IMR-90 (cell line): Measurements from ENCODE around the gene DOCK9. TPM values are rescaled to one million over a fixed set of nuclear protein-coding genes. Genes with fewer than 3 reads are reported as not detected.

Experiments
- ATAC-seq: fragments of 200-7000 bp; cut with Tn5 transposase; 2 replicates; pipeline ENCODE4 v1.9.1; 2020; ENCODE audit warnings: low read depth, mild to moderate bottlenecking, moderate library complexity
- BruUV-seq: library from RNA; stranded (reverse); fragments of 400-500 nt; replicated peaks from 2 replicates; lab custom pipeline; 2021; lab: Mats Ljungman, UMichigan
- CTCF ChIA-PET: fragments of 300-600 bp; formaldehyde crosslinking; extraction: SDS; loops from one replicate; lab custom pipeline; 2021; ENCODE audit warnings: antibody characterized with exemption; lab: Yijun Ruan, JAX
- POLR2A ChIA-PET: fragments of 300-600 bp; sonication (Branson Sonifier 250); formaldehyde crosslinking; loops from one replicate; lab custom pipeline; 2022; ENCODE audit warnings: antibody characterized with exemption; ENCODE audit not compliant: unreplicated experiment; lab: Charles Lee
- DNase-seq: peaks from one replicate; pipeline ENCODE4 v3.0.0; 2013
- H2AFZ ChIP-seq: replicated peaks from 2 replicates; pipeline ENCODE3; 2013; ENCODE audit warnings: low read length, mild to moderate bottlenecking; ENCODE audit not compliant: poor library complexity
- H2AK5ac ChIP-seq: 2 replicates; pipeline ENCODE4 v1.6.1; 2013; ENCODE audit warnings: low read depth, low read length, inconsistent platforms
- H2AK9ac ChIP-seq: replicated peaks from 2 replicates; pipeline ENCODE3; 2013; ENCODE audit warnings: mild to moderate bottlenecking, low read depth, low read length, moderate library complexity; ENCODE audit not compliant: poor library complexity
- H2BK120ac ChIP-seq: 2 replicates; pipeline ENCODE4 v1.6.1; 2013; ENCODE audit warnings: low read depth, low read length, inconsistent platforms
- H2BK15ac ChIP-seq: 3 replicates; pipeline ENCODE4 v1.6.1; 2013; ENCODE audit warnings: low read depth, low read length, inconsistent platforms
- H2BK20ac ChIP-seq: 2 replicates; pipeline ENCODE4 v1.6.1; 2013; ENCODE audit warnings: low read depth, mild to moderate bottlenecking, inconsistent platforms, low read length, moderate library complexity
- H2BK5ac ChIP-seq: 2 replicates; pipeline ENCODE4 v1.6.1; 2013; ENCODE audit warnings: mild to moderate bottlenecking, low read depth, low read length, inconsistent platforms; ENCODE audit not compliant: poor library complexity, severe bottlenecking
- H3K14ac ChIP-seq: replicated peaks from 2 replicates; pipeline ENCODE4 v1.6.1; 2013; ENCODE audit warnings: low read depth, low read length, inconsistent platforms
- H3K18ac ChIP-seq: 2 replicates; pipeline ENCODE4 v1.6.1; 2013; ENCODE audit warnings: low read depth, low read length, control low read depth
- H3K23ac ChIP-seq: 2 replicates; pipeline ENCODE4 v1.6.1; 2013; ENCODE audit warnings: low read depth, low read length, inconsistent platforms
- H3K27ac ChIP-seq: 2 replicates; pipeline ENCODE4 v1.5.1; 2013; ENCODE audit warnings: mild to moderate bottlenecking, control low read depth, low read length; ENCODE audit not compliant: insufficient read depth
- H3K27me3 ChIP-seq: 2 replicates; pipeline ENCODE4 v1.6.1; 2013; ENCODE audit warnings: low read length; ENCODE audit not compliant: control insufficient read depth, insufficient read depth
- H3K36me3 ChIP-seq: 2 replicates; pipeline ENCODE4 v1.6.1; 2013; ENCODE audit warnings: low read length, mixed read lengths; ENCODE audit not compliant: control insufficient read depth, insufficient read depth
- H3K4ac ChIP-seq: 2 replicates; pipeline ENCODE4 v1.6.1; 2013; ENCODE audit warnings: low read depth, low read length, inconsistent platforms
- H3K4me1 ChIP-seq: 2 replicates; pipeline ENCODE4 v1.6.1; 2013; ENCODE audit warnings: low read length, mixed read lengths; ENCODE audit not compliant: control insufficient read depth, insufficient read depth
- H3K4me2 ChIP-seq: 2 replicates; pipeline ENCODE4 v1.6.1; 2013; ENCODE audit warnings: low read depth, mild to moderate bottlenecking, control low read depth, low read length, moderate library complexity
- H3K4me3 ChIP-seq: 2 replicates; pipeline ENCODE4 v1.5.1; 2013; ENCODE audit warnings: low read depth, mild to moderate bottlenecking, control low read depth, low read length, moderate library complexity; ENCODE audit not compliant: insufficient read depth
- H3K56ac ChIP-seq: 2 replicates; pipeline ENCODE4 v1.6.1; 2013; ENCODE audit warnings: low read length, inconsistent platforms; ENCODE audit not compliant: insufficient read depth; ENCODE audit errors: extremely low read depth
- H3K79me1 ChIP-seq, 2 experiments: 2 replicates each; pipeline ENCODE4 v1.6.1; 2013; ENCODE audit warnings: low read length in 2 of 2, inconsistent platforms in 1 of 2, low read depth in 1 of 2
- H3K9ac ChIP-seq: 2 replicates; pipeline ENCODE4 v1.6.1; 2013; ENCODE audit warnings: low read depth, low read length, control low read depth
- H3K9me1 ChIP-seq: 2 replicates; pipeline ENCODE4 v1.6.1; 2013; ENCODE audit warnings: low read length, inconsistent platforms; ENCODE audit not compliant: insufficient read depth
- H3K9me3 ChIP-seq: 2 replicates; pipeline ENCODE4 v1.6.1; 2013; ENCODE audit warnings: low read length; ENCODE audit not compliant: control insufficient read depth, insufficient read depth
- H4K20me1 ChIP-seq: 2 replicates; pipeline ENCODE4 v1.6.1; 2013; ENCODE audit warnings: low read length, inconsistent platforms; ENCODE audit not compliant: insufficient read depth
- H4K5ac ChIP-seq: 2 replicates; pipeline ENCODE4 v1.6.1; 2013; ENCODE audit warnings: mild to moderate bottlenecking, low read depth, low read length, control low read depth
- H4K8ac ChIP-seq, 2 experiments: 2 replicates each; pipeline ENCODE4 v1.6.1; 2013; ENCODE audit warnings: low read depth in 2 of 2, low read length in 2 of 2, control low read depth in 1 of 2, inconsistent platforms in 1 of 2
- H4K91ac ChIP-seq: 2 replicates; pipeline ENCODE4 v1.6.1; 2013; ENCODE audit warnings: low read depth, low read length, inconsistent platforms; ENCODE audit not compliant: insufficient read depth
- BHLHE40 ChIP-seq: fragments of 150-350 bp; IDR thresholded peaks from 2 replicates; pipeline ENCODE4 v1.6.1; 2016; ENCODE audit warnings: mild to moderate bottlenecking, low read depth, low read length
- CEBPB ChIP-seq: IDR thresholded peaks from 2 replicates; pipeline ENCODE4 v1.6.1; 2012; ENCODE audit warnings: low read depth, low read length, improper control_type of control experiment
- CHD1 ChIP-seq: IDR thresholded peaks from 2 replicates; pipeline ENCODE4 v1.6.1; 2012; ENCODE audit warnings: low read depth, low read length, improper control_type of control experiment
- CTCF ChIP-seq: conservative IDR thresholded peaks from 2 replicates; pipeline ENCODE4 v1.5.1; 2012; ENCODE audit warnings: mild to moderate bottlenecking, low read depth, low read length, improper control_type of control experiment
- ELK1 ChIP-seq: fragments of 150-350 bp; IDR thresholded peaks from 2 replicates; pipeline ENCODE4 v1.6.1; 2016; ENCODE audit warnings: low read depth, mild to moderate bottlenecking, low read length, moderate library complexity, borderline replicate concordance
- FOS ChIP-seq: fragments of 150-350 bp; IDR thresholded peaks from 2 replicates; pipeline ENCODE4 v1.6.1; 2016; ENCODE audit warnings: low read depth, low read length
- MAFK ChIP-seq: IDR thresholded peaks from 2 replicates; pipeline ENCODE4 v1.6.1; 2012; ENCODE audit warnings: low read depth, low read length, improper control_type of control experiment
- MAZ ChIP-seq: IDR thresholded peaks from 2 replicates; pipeline ENCODE4 v1.6.1; 2012; ENCODE audit warnings: low read depth, mild to moderate bottlenecking, low read length, improper control_type of control experiment, moderate library complexity, borderline replicate concordance
- MXI1 ChIP-seq: IDR thresholded peaks from 2 replicates; pipeline ENCODE4 v1.6.1; 2012; ENCODE audit warnings: low read depth, mild to moderate bottlenecking, low read length, moderate library complexity, borderline replicate concordance
- NFE2L2 ChIP-seq: fragments of 150-350 bp; IDR thresholded peaks from 2 replicates; pipeline ENCODE4 v1.6.1; 2016; ENCODE audit warnings: low read depth, mild to moderate bottlenecking, low read length
- RAD21 ChIP-seq: IDR thresholded peaks from 2 replicates; pipeline ENCODE4 v1.6.1; 2012; ENCODE audit warnings: low read length, improper control_type of control experiment
- RFX5 ChIP-seq: IDR thresholded peaks from 2 replicates; pipeline ENCODE4 v1.8.0; 2012; ENCODE audit warnings: low read depth, mild to moderate bottlenecking, low read length, moderate library complexity
- SMC3 ChIP-seq: fragments of 150-350 bp; IDR thresholded peaks from 2 replicates; pipeline ENCODE4 v1.6.1; 2016; ENCODE audit warnings: low read depth, mild to moderate bottlenecking, antibody characterized with exemption, low read length, moderate library complexity
- USF2 ChIP-seq: fragments of 150-350 bp; IDR thresholded peaks from 2 replicates; pipeline ENCODE4 v1.6.1; 2017; ENCODE audit warnings: mild to moderate bottlenecking, antibody characterized with exemption, low read length, low read depth
- WGBS, 2 experiments: methylation state at CpG; one replicate each; pipeline versions ENCODE4 v1.1.5 to v1.1.7; 2013; ENCODE audit warnings: missing lambda C conversion rate in 2 of 2; ENCODE audit not compliant: insufficient read length in 1 of 2; ENCODE audit errors: extremely low coverage in 2 of 2; 5-methylcytosine and 5-hydroxymethylcytosine counted together
- dilution Hi-C: fragments of 300-500 bp; cut with HindIII; formaldehyde crosslinking; loops from one replicate; pipeline ENCODE4 v1.14.3; 2018; ENCODE audit warnings: low sequenced_read_pairs; ENCODE audit not compliant: unreplicated experiment
- in situ Hi-C: fragments of 300-500 bp; cut with MboI; formaldehyde crosslinking; loops from 3 replicates; pipeline ENCODE4 v1.14.3; 2019; ENCODE audit warnings: low sequenced_read_pairs, inconsistent platforms, mixed read lengths
- intact Hi-C: fragments of 100-400 bp; cut with micrococcal nuclease; formaldehyde crosslinking; loops from 2 replicates; pipeline ENCODE4 v1.10.0; 2022
- polyA plus RNA-seq, 3 experiments: library from polyadenylated mRNA; depleted of rRNA; stranded (reverse); fragments of >200 nt; gene quantifications; 2 replicates each; pipeline ENCODE4 v1.2.3, GENCODE V29; 2012; ENCODE audit warnings: low replicate concordance in 1 of 3
- total RNA-seq: library from RNA; depleted of rRNA; stranded (reverse); fragments of >200 nt; gene quantifications from 2 replicates; pipeline ENCODE4 v1.2.3, GENCODE V29; 2012

DOCK9 gene
- total and polyA plus RNA-seq, 2 of the 4 experiments (the other 2 are of a cell fraction) = 4.8 to 7.2 TPM

- BruUV-seq = no TSS peak
- dilution Hi-C loops = no loop called here
- H4K8ac ChIP-seq = no peak overlapping the region
- no peak for ATAC-seq
- no peak overlapping the region for H3K18ac ChIP-seq
- no peak overlapping the region for H3K56ac ChIP-seq
- TF ChIP-seq MAFK (no peak), MXI1 (no peak), CEBPB (no peak), RAD21 (no peak), USF2 (no peak), CHD1 (no peak), RFX5 (no peak), BHLHE40 (no peak), NFE2L2 (no peak), FOS (no peak), SMC3 (no peak), ELK1 (no peak), MAZ (no peak), CTCF (no peak)
- no peaks in the 10 kb centered on the region for H3K36me3 ChIP-seq
- no peak overlapping the region for H2BK20ac ChIP-seq
- no peak overlapping the region for H4K91ac ChIP-seq
- H2BK120ac ChIP-seq = no peak overlapping the region
- no peaks in the 10 kb centered on the region; the same call in 1 of the 2 replicates for H3K27me3 ChIP-seq
- no peak overlapping the region for H4K5ac ChIP-seq
- no peak overlapping the region for H2AK5ac ChIP-seq
- H3K4me1 ChIP-seq = no peaks in the 10 kb centered on the region
- no peaks in the 10 kb centered on the region for H4K20me1 ChIP-seq
- no peaks in the 10 kb centered on the region for H3K9me3 ChIP-seq
- H2AK9ac ChIP-seq = no peak overlapping the region
- in situ Hi-C loops = loop anchor here (25.0 kb wide), 2 partner anchors 692 to 967 kb away; partner anchors contain the start of gene FARP1
- no peaks in the 10 kb centered on the region for H3K79me1 ChIP-seq
- intact Hi-C loops = no loop called here
- H2BK15ac ChIP-seq = no peak overlapping the region
- no peak overlapping the region for H3K4me2 ChIP-seq
- no peak overlapping the region for H2AFZ ChIP-seq
- CTCF ChIA-PET = no interaction called here
- POLR2A ChIA-PET = no interaction called here
- no peak overlapping the region for H3K9ac ChIP-seq
- H3K9me1 ChIP-seq = 0 out of 2 replicates have a peak, but pooled peaks cover 12% of the 10 kb centered on the region
- no peak overlapping the region for H3K4me3 ChIP-seq
- H2BK5ac ChIP-seq = no peak overlapping the region
- no peak overlapping the region for H3K23ac ChIP-seq
- H3K14ac ChIP-seq = no peak overlapping the region
- no peak overlapping the region for H3K27ac ChIP-seq
- H3K4ac ChIP-seq = no peak overlapping the region
- WGBS, 2 experiments = 100% methylated on average over 1 of the region's 5 CpGs; no CpG with 5 or more reads in 1 of the 2 experiments
- DNase-seq = no peak
Observed at GRCh38 chr13:98829541-98829940, 148.3 kb downstream of the DOCK9 start.
